Measurements from ENCODE around the gene SFI1. TPM values are rescaled to one million over a fixed set of nuclear protein-coding genes. Genes with fewer than 3 reads are reported as not detected.

Gene SFI1, protein sequence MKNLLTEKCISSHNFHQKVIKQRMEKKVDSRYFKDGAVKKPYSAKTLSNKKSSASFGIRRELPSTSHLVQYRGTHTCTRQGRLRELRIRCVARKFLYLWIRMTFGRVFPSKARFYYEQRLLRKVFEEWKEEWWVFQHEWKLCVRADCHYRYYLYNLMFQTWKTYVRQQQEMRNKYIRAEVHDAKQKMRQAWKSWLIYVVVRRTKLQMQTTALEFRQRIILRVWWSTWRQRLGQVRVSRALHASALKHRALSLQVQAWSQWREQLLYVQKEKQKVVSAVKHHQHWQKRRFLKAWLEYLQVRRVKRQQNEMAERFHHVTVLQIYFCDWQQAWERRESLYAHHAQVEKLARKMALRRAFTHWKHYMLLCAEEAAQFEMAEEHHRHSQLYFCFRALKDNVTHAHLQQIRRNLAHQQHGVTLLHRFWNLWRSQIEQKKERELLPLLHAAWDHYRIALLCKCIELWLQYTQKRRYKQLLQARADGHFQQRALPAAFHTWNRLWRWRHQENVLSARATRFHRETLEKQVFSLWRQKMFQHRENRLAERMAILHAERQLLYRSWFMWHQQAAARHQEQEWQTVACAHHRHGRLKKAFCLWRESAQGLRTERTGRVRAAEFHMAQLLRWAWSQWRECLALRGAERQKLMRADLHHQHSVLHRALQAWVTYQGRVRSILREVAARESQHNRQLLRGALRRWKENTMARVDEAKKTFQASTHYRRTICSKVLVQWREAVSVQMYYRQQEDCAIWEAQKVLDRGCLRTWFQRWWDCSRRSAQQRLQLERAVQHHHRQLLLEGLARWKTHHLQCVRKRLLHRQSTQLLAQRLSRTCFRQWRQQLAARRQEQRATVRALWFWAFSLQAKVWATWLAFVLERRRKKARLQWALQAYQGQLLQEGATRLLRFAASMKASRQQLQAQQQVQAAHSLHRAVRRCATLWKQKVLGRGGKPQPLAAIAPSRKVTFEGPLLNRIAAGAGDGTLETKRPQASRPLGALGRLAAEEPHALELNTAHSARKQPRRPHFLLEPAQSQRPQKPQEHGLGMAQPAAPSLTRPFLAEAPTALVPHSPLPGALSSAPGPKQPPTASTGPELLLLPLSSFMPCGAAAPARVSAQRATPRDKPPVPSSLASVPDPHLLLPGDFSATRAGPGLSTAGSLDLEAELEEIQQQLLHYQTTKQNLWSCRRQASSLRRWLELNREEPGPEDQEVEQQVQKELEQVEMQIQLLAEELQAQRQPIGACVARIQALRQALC
- total RNA-seq (100 to 1,000 TPM; 129 to 141 TPM), polyA plus RNA-seq (ENCODE audit: insufficient read depth, low read depth, low replicate concordance) (48.8 TPM)
- long read RNA-seq, donor 1, partial matches to known transcripts, result 65 of 80 reads
- long read RNA-seq, donor 1, other reads (novel, unspliced or antisense), result 13 of 80 reads
- long read RNA-seq, donor 2, partial matches to known transcripts, result 0 of 1 reads
- long read RNA-seq, donor 2, other reads (novel, unspliced or antisense), result 0 of 1 reads

DNA sequence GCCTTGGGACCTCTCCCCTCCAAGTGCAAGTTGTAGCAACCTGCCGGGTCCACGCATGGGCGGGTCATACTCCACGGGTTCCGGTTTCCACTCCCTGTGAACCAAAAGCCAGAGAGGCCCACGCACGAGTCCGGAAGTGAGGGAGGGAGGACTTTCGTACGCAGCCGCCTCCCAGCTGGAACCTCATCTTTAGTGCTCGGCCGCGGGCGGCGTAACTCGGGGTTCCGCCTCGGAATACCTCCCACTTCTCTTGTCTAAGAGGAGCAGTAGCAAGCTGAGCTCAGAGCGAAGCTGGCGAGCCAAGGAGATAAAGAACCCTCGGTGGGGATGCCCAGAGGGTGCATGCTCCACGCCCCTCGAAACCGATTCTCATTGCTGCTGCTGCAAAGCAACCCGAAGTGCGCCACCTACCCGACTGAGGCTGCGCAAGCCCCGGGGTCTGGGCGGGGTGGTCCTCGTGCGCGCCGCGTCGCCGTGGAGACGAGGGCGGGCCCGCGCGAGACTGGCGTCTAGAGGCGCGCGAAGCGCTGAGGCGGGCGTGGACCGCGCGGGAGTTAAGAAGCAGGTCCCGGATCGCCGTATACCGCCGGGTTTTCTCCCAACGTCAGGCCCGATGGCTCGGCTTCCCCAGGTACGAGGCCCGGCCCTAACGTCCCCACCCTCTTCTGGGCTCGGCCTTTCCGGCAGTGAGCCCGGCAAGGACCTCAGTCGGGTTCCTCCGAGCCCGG is at the start of gene SFI1:
SFI1 (plus strand) TSS at position 530 of the 728 bp plus-strand sequence. CDS start 11,749 bp downstream, outside the sequence.
- Histone ChIP-seq H3K4me3 (peak within 1 kb of the TSS; percentile 75 to 79), H3K27ac (peak within 1 kb of the TSS; percentile 4 to 83), H3K27me3 (no peaks in the 10 kb centered on the region), H3K36me3 (ENCODE audit: low read depth, missing control alignments) (no peaks in the 10 kb centered on the region), H3K9me3 (no peaks in the 10 kb centered on the region), H3K4me1 (peaks cover 14% of the 10 kb centered on the region)
- intact Hi-C loops (cut with DNase I; ENCODE audit: low total_unique reads), result no loop called here
- TF ChIP-seq POLR2A (IDR thresholded peaks at IDR 0.05), result no peak
- TF ChIP-seq, protein P1, sequence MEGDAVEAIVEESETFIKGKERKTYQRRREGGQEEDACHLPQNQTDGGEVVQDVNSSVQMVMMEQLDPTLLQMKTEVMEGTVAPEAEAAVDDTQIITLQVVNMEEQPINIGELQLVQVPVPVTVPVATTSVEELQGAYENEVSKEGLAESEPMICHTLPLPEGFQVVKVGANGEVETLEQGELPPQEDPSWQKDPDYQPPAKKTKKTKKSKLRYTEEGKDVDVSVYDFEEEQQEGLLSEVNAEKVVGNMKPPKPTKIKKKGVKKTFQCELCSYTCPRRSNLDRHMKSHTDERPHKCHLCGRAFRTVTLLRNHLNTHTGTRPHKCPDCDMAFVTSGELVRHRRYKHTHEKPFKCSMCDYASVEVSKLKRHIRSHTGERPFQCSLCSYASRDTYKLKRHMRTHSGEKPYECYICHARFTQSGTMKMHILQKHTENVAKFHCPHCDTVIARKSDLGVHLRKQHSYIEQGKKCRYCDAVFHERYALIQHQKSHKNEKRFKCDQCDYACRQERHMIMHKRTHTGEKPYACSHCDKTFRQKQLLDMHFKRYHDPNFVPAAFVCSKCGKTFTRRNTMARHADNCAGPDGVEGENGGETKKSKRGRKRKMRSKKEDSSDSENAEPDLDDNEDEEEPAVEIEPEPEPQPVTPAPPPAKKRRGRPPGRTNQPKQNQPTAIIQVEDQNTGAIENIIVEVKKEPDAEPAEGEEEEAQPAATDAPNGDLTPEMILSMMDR (IDR thresholded peaks at IDR 0.05), result no peak
- peak; percentile 95 for DNase-seq
- 0 to 1% methylated on average over 6 to 70 of the region's 70 CpGs for WGBS, 2 donors

DNA sequence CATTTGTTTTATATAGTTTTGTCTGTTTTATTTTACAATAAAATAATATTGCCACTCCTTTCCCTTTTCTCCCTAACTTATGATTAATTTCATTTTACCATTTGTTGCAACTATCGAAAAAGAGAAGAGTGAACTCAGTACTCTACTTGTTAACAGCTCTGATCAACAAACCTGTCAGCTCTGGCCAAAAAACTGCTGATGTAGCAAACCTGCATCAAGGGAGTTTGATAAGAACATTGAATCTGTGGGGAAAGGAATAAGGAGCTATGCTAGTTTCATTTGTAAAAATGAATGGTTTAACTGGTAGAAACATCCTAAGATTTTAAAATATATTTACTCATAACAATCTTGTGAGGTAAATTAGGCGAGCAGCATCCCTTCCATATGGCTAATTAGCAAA is 49.6 kb upstream of the SFI1 start:
- no peaks in the 10 kb centered on the region for H3K36me3 ChIP-seq (ENCODE audit: low read depth, missing control alignments)
- no peak for DNase-seq
- no peaks in the 10 kb centered on the region for H3K9me3 ChIP-seq
- peaks cover 9% of the 10 kb centered on the region for H3K4me1 ChIP-seq
- TF ChIP-seq POLR2A (IDR thresholded peaks at IDR 0.05), result no peak
- TF ChIP-seq, protein P1 (IDR thresholded peaks at IDR 0.05), result no peak
- 75 to 81% methylated on average over 2 of the region's 2 CpGs for whole genome bisulfite sequencing, 2 donors
- H3K4me3 ChIP-seq, result no peak overlapping the region
- no peaks in the 10 kb centered on the region for H3K27me3 ChIP-seq
- intact Hi-C loops (cut with DNase I; ENCODE audit: low total_unique reads), result no loop called here
- H3K27ac ChIP-seq, result no peak overlapping the region

DNA sequence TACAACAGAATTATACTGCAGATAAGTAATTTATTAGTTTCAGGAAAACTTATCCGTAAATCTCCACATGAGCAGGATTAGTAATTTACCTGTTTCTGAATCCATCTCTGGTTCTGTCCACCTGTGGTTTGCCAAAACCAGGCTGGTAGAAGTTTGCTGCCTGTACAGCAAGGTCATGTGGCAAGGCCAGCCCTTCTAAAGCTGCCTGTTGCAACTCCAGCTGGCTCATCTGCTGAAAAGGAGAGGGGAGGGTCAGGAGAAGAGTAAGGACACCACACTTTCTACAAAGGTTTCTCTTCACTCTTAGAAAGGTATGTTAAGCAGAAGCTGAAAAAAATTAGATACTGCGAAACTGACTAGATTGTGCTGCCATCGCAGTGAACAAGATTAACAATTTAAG is 49.0 kb upstream of the SFI1 start:
- H3K4me1 ChIP-seq, result peaks cover 9% of the 10 kb centered on the region
- no peak overlapping the region for H3K27ac ChIP-seq
- intact Hi-C loops (cut with DNase I; ENCODE audit: low total_unique reads), result no loop called here
- no peak overlapping the region for H3K4me3 ChIP-seq
- 82 to 92% methylated on average over 3 of the region's 3 CpGs for WGBS, 2 donors
- DNase-seq, result no peak
- H3K27me3 ChIP-seq, result no peaks in the 10 kb centered on the region
- no peaks in the 10 kb centered on the region for H3K36me3 ChIP-seq (ENCODE audit: low read depth, missing control alignments)
- H3K9me3 ChIP-seq, result no peaks in the 10 kb centered on the region
- TF ChIP-seq, protein P1 (IDR thresholded peaks at IDR 0.05), result no peak
- no peak for TF ChIP-seq POLR2A (IDR thresholded peaks at IDR 0.05)

DNA sequence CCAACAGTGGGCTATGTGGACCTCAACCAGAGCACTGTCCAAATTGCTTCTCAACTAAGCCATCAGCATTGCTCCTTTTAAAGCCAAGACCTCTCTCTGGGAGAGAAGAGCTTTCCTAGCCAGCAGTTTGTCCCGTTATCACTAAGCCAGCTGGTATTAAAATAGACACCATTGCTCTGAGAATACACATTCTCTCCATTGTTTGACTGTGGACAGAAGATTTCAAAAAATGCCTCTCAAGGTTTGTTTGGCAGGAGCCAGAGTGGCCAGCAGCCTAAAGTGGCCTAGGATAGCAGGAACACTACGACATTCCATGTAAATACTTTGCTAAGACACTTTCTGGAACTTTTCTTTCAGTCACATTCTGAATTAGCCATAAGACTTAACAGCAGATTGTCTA is 48.0 kb upstream of the SFI1 start:
- intact Hi-C loops (cut with DNase I; ENCODE audit: low total_unique reads), result no loop called here
- H3K4me3 ChIP-seq, result no peak overlapping the region
- no peaks in the 10 kb centered on the region for H3K36me3 ChIP-seq (ENCODE audit: low read depth, missing control alignments)
- peaks cover 4% of the 10 kb centered on the region for H3K4me1 ChIP-seq
- TF ChIP-seq, protein P1 (IDR thresholded peaks at IDR 0.05), result no peak
- no peak for TF ChIP-seq POLR2A (IDR thresholded peaks at IDR 0.05)
- WGBS, 2 donors, result 53 to 70% methylated on average over 2 of the region's 2 CpGs
- H3K27me3 ChIP-seq, result no peaks in the 10 kb centered on the region
- no peak for DNase-seq
- no peak overlapping the region for H3K27ac ChIP-seq
- H3K9me3 ChIP-seq, result no peaks in the 10 kb centered on the region

Data from testis (tissue), 5 donors.